Sigmoid colon (tissue), 7 donors: ENCODE results near the gene GABRD. TPM values are rescaled to one million over a fixed set of nuclear protein-coding genes. Genes with fewer than 3 reads are reported as not detected.

Experiments used
- DNase-seq: peaks from one replicate; pipeline ENCODE4 v3.0.0-alpha.2; 2019
- H3K27ac ChIP-seq, 4 donors: fragments of 200-600 bp; sonication (generic); one replicate each; pipeline ENCODE4 v1.5.1; 2016 to 2019; ENCODE audit warnings: mild to moderate bottlenecking in 1 of 4
- H3K27me3 ChIP-seq, 3 donors: fragments of 200-600 bp; sonication (generic); one replicate each; pipeline ENCODE4 v1.5.1; 2019; ENCODE audit warnings: mild to moderate bottlenecking in 1 of 3
- H3K36me3 ChIP-seq, 4 donors: fragments of 200-600 bp; sonication (generic); one replicate each; pipeline ENCODE4 v1.5.1; 2016 to 2019
- H3K4me1 ChIP-seq, 4 donors: fragments of 200-600 bp; sonication (generic); one replicate each; pipeline ENCODE4 v1.5.1; 2017 to 2019
- H3K4me3 ChIP-seq, 4 donors: fragments of 200-600 bp; sonication (generic); one replicate each; pipeline ENCODE4 v1.5.1; 2017 to 2019; ENCODE audit warnings: mild to moderate bottlenecking in 2 of 4, moderate library complexity in 1 of 4
- H3K9me3 ChIP-seq, 4 donors: fragments of 200-600 bp in 3 of 4; sonication (generic) in 3 of 4; one replicate each; pipeline versions ENCODE4 v1.5.1 to v1.6.1; 2013 to 2019
- CTCF ChIP-seq, 4 experiments: fragments of 450-650 bp in 3 of 4; fragments of 200-600 bp in 1 of 4; IDR thresholded peaks; one replicate each; pipeline ENCODE4 v1.5.1; 2016 to 2019; ENCODE audit warnings: antibody characterized with exemption in 4 of 4, mild to moderate bottlenecking in 3 of 4, moderate library complexity in 2 of 4
- EP300 ChIP-seq, 4 donors: sonication (generic); formaldehyde crosslinking; IDR thresholded peaks; one replicate each; pipeline ENCODE4 v1.6.1; 2017; ENCODE audit warnings: antibody characterized with exemption in 4 of 4
- POLR2A ChIP-seq, 2 donors: fragments of 450-650 bp; IDR thresholded peaks; one replicate each; pipeline ENCODE4 v1.6.1; 2016; ENCODE audit warnings: antibody characterized with exemption in 2 of 2, mild to moderate bottlenecking in 2 of 2, moderate library complexity in 2 of 2
- POLR2AphosphoS5 ChIP-seq, 4 donors: sonication (generic); formaldehyde crosslinking; IDR thresholded peaks; one replicate each; pipeline ENCODE4 v1.6.1; 2017; ENCODE audit warnings: antibody characterized with exemption in 4 of 4
- WGBS, 2 donors: extraction: QIAGEN DNeasy Blood & Tissue Kit; methylation state at CpG; one replicate each; pipeline ENCODE4 v1.1.7; 2013; 5-methylcytosine and 5-hydroxymethylcytosine counted together
- intact Hi-C: fragments of 100-400 bp; cut with DNase I; formaldehyde crosslinking; loops from one replicate; pipeline ENCODE4 v1.15.1; 2023
- polyA plus RNA-seq, 3 donors: library from polyadenylated mRNA; stranded (reverse); fragments of 200-250 nt; gene quantifications; one replicate each; pipeline ENCODE4 v1.2.3, GENCODE V29; 2013
- total RNA-seq, 4 donors: library from RNA; depleted of rRNA; stranded (reverse); fragments of >200 nt; gene quantifications; one replicate each; pipeline ENCODE4 v1.1.0, GENCODE V29; 2016
- donor health status: healthy with polysubstance abuse.
- donor health status: Bipolar disorder and iron deficiency.
- donor health status: healthy.

The GABRD gene
- total and polyA plus RNA-seq, 7 donors: 0.51 TPM; not detected in 6

- TF ChIP-seq POLR2AphosphoS5 (IDR thresholded peaks at IDR 0.05) (no peak), CTCF (IDR thresholded peaks at IDR 0.05) (no peak), POLR2A (IDR thresholded peaks at IDR 0.05) (no peak), EP300 (IDR thresholded peaks at IDR 0.05) (no peak)
- H3K4me1 ChIP-seq: peaks cover 0 to 11% (median 8%) of the 10 kb centered on the region in 4 donors
- H3K9me3 ChIP-seq: no peaks in the 10 kb centered on the region
- no peak overlapping the region for H3K27ac ChIP-seq
- DNase-seq: no peak
- H3K4me3 ChIP-seq: no peak overlapping the region
- H3K27me3 ChIP-seq: peaks cover 42 to 96% (median 75%) of the 10 kb centered on the region in 3 donors
- intact Hi-C loops: no loop called here
- no peaks in the 10 kb centered on the region for H3K36me3 ChIP-seq
- 7 to 14% methylated on average over 48 of the region's 48 CpGs for WGBS, 2 donors
Observed at GRCh38 chr1:2018217-2019171, 651 bp upstream of the GABRD start.

- 11 to 14% methylated on average over 61 of the region's 61 CpGs for WGBS, 2 donors
- no peak overlapping the region for H3K27ac ChIP-seq
- no peak for TF ChIP-seq EP300 (IDR thresholded peaks at IDR 0.05)
- DNase-seq: no peak
- H3K9me3 ChIP-seq: no peaks in the 10 kb centered on the region
- intact Hi-C loops: no loop called here
- no peaks in the 10 kb centered on the region for H3K36me3 ChIP-seq
- peaks cover 42 to 97% (median 81%) of the 10 kb centered on the region in 3 donors for H3K27me3 ChIP-seq
- peak overlapping the region in 2 of 4 donors; percentile 25 to 30 for H3K4me3 ChIP-seq
- H3K4me1 ChIP-seq: peaks cover 0 to 11% (median 8%) of the 10 kb centered on the region in 4 donors
Observed at GRCh38 chr1:2019571-2020309, 595 bp downstream of the GABRD start.

GRCh38 chr1:2020310-2020655 lies 1.1 kb downstream of the GABRD start:
- H3K4me3 ChIP-seq: no peak overlapping the region
- H3K27ac ChIP-seq: no peak overlapping the region
- WGBS, 2 donors: 82 to 85% methylated on average over 11 of the region's 11 CpGs
- no peak for DNase-seq
- no peaks in the 10 kb centered on the region for H3K9me3 ChIP-seq
- peaks cover 0 to 13% (median 10%) of the 10 kb centered on the region in 4 donors for H3K4me1 ChIP-seq
- H3K36me3 ChIP-seq: no peaks in the 10 kb centered on the region
- TF ChIP-seq EP300 (IDR thresholded peaks at IDR 0.05) (no peak), CTCF (IDR thresholded peaks at IDR 0.05) (no peak), POLR2AphosphoS5 (IDR thresholded peaks at IDR 0.05) (no peak), POLR2A (IDR thresholded peaks at IDR 0.05) (no peak)
- H3K27me3 ChIP-seq: peaks cover 43 to 97% (median 83%) of the 10 kb centered on the region in 3 donors
- intact Hi-C loops: no loop called here

- peaks cover 45 to 87% (median 78%) of the 10 kb centered on the region in 3 donors for H3K27me3 ChIP-seq
- peaks cover 0 to 19% (median 17%) of the 10 kb centered on the region in 4 donors for H3K4me1 ChIP-seq
- no peak overlapping the region for H3K4me3 ChIP-seq
- H3K9me3 ChIP-seq: no peaks in the 10 kb centered on the region
- 89 to 91% methylated on average over 25 of the region's 25 CpGs for WGBS, 2 donors
- no peak for TF ChIP-seq CTCF (IDR thresholded peaks at IDR 0.05)
- no peak for TF ChIP-seq EP300 (IDR thresholded peaks at IDR 0.05)
- no peak for TF ChIP-seq POLR2A (IDR thresholded peaks at IDR 0.05)
- TF ChIP-seq POLR2AphosphoS5 (IDR thresholded peaks at IDR 0.05): no peak
- no peak for DNase-seq
- no peak overlapping the region for H3K27ac ChIP-seq
- H3K36me3 ChIP-seq: no peaks in the 10 kb centered on the region
- intact Hi-C loops: no loop called here
Observed at GRCh38 chr1:2021550-2021949, 2.4 kb downstream of the GABRD start.
